Measurements from ENCODE around the gene GALNT14.

GRCh38 chr2:30888852-30889409 lies 249.3 kb downstream of the GALNT14 start:
- no peak for TF ChIP-seq CTCF (conservative IDR thresholded peaks at IDR 0.05; ENCODE audit: low read length)
- no peak for TF ChIP-seq EZH2phosphoT487 (IDR thresholded peaks at IDR 0.05; ENCODE audit: borderline replicate concordance)
